Left forelimb (tissue), 1 donor: ENCODE data around the gene FGD5.
"Not testable (repeated sequence)": the region's sequence is repeated elsewhere in the genome, so short reads cannot be mapped to it uniquely, and the experiment has no call there.

Experiments used
- DNase-seq: peaks from one replicate; pipeline ENCODE4 v3.0.0-alpha.2; 2018; ENCODE audit warnings: low spot score

FGD5 gene

DNA sequence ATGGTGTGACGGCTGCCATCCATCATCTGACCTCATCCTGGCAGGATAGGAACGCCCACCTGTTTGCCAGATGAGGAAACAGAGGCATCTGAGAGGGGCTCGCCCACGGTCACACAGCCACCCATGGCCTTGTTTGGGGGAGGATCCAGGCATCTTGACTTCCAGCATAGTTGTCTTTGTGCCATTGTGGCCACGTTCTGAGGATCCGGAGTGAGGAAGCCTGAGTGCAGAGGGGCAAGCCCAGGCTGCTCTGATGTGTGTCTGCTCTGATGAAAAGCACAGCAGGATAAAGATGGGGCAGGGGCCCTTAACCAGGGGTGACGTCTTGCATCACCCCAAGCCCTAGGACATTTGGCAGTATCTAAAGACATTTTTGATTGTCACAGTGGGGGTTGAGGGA, 58.7 kb downstream of the FGD5 start:
- peak; percentile 31 for DNase-seq

DNA sequence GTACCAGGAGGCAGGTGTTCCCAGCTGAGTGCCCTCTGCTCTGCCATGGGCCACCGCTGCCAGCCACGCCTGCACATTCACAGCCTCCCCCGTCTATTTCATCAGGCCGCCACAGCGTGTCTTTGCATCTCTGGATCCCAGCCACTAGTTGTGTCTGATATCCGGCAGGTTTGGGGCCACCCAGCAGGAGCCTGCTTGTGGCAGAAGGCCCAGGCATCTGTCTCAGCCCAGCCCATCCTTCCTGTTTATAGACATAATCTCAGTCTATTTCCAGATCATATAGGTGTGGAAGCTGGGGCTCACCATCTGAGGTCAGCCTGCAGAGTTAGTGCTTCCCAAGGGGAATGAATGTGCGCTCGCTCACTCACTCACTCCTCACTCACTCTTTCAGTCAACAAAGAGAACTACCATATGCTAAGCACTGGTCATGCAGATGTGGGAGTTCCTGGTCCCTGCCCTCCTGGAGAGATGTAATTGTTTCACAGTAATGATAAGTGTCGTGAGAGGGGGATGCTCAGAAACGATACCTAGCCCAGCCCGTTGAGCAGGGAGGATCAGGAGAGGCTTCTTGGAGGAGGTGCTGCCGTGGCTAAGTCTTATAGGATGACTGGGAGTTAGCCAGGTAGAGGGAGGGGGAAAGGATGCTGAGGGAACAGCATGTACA, 60.6 kb downstream of the FGD5 start:
- DNase-seq: peak; percentile 66

DNA sequence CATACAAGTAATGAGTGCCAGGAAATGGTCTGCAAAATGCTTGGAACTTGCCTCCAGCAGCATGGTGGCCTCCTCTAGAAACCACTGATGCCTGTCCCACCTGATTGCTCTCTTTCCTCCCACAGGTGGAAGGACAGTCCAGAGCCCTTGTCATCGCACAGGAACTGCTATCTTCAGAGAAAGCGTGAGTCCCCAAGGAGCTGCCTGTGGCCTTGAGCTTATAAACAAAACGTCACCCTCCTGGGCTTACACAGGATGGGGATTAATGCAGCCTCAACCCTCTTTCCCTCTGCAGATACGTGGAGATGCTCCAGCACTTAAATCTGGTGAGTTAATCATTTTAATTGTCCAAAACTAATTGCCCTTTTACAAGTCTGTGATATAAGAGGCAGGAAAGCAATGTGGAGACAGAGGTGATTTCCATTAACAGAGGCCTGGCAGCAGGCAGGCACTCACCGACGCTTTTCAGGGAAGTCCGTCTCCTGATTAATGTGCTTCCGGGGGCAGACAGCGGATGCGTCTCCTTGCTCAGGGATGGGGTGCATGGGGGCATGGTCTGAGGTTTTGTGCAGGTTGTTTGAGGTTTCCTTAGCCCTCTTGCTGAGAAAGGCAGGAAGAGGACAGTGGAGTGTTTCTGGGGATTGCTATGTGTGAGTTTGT, 61.8 kb downstream of the FGD5 start:
- no peak for DNase-seq

DNA sequence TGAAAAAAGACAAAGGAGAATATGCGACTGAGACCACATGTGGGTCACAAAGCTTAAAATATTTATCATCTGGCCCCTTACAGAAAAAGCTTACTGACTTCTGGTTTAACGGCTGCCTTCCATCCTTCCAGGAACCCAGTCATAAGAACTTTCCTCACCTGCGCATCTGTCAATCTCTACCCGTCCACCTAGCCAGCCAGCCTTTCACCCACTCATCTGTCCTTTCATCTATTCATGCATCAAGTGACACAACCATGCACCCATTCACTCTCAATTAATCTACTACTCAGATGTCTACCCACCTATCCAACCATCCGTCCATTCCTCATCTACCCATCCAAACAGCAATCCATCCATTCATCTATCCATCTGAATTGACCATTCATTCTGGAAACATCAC, 64.5 kb downstream of the FGD5 start:
- no peak for DNase-seq

DNA sequence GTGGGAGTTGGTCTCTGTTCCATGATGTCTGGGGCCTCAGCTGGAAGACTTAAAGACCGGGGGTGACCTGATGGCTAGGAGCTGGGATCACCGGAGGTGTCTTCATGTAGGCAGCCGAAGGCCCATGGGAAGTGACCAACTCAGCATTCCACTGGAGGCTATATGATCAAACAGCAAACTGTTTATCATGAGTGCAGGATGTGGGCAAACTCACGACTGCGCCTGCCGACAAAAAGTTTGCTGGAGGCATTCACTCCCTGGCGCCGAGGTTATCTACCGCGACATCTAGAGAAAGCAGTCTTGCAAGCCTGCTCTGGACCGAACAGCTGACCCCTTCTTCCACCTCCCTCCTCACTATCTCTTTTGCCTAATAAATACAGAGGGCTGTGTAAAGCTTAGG, 65.9 kb downstream of the FGD5 start:
- DNase-seq: peak; percentile 25

DNA sequence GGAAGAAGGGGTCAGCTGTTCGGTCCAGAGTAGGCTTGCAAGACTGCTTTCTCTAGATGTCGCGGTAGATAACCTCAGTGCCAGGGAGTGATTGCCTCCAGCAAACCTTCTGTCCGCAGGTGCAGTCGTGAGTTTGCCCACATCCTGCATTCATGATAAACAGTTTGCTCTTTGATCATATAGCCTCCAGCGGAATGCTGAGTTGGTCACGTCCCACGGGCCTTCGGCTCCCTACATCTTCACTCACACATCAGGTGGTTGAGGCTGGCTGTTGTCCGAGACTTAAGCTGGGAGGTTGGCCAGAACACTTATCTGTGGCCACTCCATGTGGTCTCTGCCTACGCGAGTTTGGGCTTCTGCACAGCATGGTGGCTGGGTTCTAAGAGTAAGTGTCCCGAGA, 66.5 kb downstream of the FGD5 start:
- DNase-seq: no peak

DNA sequence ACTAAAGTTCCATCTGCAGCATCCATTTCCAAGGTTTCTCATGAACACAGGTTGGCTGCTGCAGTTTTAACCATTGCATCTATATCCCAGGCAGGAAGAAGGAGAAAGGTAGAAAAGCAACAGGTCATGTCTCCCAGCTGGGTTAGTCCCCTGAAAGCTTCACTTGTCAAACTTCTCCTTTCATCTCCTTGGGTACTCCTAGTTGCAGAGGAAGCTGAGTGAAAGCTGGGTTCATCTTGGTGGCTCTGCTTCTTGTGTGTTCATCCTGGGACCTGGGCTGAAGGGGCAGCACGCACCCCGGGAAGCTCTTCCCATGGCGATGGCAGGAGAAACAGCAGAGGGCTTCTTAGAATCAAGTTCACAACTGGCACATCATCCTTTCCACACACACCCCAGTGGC, 67.3 kb downstream of the FGD5 start:
- no peak for DNase-seq

DNA sequence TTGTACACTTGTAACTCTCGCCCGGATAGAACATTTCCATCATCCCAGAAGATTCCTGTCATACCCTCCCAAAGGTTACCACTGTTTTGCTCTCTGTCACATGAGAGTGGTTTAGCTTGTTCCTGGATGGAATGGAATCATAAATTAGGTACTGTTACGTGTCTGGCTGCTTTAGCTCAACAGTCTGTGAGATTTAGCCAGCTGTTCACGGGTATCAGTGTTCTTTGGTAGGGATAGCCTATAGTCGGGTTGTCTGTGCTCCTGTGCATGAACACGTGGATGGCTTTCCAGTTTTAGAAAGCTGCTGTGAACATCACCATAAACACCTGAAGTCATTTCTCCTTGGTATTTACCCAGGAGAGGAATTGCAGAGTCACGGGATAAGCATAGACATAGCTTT, 70.4 kb downstream of the FGD5 start:
- DNase-seq: no peak

DNA sequence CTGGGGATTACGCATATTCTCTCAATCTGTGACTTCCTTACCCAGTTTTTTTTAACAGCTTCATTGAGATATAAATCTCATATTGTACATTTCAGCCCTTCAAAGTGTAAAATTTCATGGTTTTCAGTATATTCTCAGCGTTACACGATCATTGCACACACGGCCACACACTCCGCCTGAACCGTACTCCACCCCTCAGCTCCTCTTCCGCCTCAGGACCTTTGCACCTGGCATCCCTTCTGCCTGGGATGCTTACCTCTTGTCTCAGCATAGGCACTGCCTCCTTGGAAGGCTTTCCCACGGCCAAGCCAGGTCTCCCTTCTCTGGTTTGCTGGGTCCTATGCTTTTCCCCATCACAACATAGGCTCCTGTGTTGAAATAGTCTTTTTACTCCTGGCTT, 71.2 kb downstream of the FGD5 start:
- DNase-seq: no peak

DNA sequence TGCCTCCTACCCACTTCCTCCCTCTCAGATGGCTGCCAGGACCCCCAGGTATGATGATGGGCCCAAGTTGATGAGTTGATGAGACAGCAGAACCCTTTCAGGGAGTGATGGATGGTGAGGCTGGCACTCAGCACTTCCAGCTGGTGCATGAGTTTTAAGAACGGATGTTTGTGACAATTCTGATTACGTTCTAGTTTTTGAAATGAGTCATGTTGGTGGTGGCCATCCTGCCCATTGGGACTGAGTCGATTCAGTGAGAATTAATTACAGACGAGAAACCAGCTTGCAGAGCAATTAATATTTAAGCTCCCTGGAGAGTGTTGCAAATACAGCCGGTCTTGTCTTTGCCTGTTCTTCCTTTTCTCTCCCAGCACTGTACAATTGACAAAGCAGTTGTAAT, 71.7 kb downstream of the FGD5 start:
- DNase-seq: no peak

DNA sequence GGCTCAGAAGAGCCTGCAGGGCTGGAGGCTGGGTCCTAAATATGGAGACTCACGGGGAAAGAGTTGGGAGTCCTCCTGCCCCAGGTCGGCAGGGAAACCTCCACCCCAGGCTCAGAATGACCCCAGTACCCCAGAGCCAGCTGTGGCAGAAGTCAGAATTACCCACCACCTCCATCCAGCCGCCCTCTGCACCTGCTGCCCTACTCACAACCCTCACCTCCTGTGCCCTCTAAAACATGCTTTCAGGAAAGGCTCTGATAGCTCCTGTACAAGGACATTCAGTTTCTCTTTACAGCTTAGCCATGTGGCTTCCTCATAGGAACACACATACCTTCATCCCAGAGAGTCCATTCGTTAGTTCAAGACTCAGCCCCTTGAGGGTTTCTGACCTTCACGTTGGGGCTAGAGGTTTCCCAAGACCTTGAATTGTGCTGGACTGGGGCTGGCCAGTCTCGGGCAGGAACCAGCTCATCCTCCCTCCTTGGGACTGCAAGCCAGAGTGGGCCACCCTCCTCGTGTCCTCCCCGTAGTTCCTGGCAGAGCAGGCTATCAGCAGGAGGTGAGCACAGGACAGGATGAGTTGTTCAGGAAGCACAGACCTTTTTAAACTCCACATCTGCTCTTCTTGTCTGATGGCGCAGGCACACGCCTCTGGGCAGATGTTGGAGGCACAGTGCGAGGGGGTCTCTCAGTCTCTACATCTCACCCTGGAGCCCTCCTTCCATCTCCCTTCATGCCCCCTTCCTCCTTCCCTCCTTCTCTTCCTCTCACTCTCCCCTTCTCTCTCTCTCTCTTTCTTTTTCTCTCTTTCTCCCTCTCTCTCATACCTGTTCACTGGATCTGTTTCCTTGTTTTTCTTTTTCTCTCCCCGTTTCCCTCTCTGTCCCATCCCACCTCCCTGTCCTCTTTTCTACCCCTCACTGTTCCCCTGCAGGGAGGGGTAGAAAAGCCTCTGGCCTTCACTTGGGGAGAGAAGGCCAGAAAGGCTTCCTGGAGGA, 72.7 kb downstream of the FGD5 start:
- DNase-seq: no peak

DNA sequence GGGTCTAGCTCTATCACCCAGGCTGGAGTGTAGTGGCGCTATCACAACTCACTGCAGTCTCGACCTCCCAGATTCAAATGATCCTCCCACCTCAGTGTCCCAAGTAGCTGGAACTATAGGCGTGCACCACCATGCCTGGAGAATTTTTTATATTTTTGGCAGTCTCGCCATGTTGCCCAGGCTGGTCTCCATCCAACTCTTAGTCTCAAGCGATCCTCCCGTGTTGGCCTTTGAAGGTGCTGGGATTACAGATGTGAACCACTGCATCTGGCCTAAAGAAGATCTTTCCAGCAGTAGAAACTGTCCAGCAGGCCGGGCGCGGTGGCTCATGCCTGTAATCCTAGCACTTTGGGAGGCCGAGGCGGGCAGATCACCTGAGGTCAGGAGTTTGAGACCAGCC, 73.5 kb downstream of the FGD5 start:
- no peak for DNase-seq

DNA sequence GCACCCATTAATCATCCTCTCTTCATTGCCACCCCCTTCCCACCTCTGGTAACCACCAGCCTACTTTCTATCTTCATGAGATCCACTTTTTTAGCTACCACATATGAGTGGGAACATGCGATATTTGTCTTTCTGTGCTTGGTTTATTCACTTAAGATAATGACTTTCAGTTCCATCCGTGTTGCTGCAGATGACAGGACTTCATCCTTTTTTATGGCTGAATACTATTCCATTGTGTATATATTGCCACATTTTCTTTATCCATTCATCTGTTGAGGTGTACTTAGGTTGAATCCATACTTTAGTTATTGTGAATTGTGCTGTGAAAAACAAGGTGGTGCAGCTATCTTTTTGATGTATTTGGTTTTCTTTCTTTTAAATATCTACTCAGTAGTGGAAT, 75.3 kb downstream of the FGD5 start:
- DNase-seq: no peak

DNA sequence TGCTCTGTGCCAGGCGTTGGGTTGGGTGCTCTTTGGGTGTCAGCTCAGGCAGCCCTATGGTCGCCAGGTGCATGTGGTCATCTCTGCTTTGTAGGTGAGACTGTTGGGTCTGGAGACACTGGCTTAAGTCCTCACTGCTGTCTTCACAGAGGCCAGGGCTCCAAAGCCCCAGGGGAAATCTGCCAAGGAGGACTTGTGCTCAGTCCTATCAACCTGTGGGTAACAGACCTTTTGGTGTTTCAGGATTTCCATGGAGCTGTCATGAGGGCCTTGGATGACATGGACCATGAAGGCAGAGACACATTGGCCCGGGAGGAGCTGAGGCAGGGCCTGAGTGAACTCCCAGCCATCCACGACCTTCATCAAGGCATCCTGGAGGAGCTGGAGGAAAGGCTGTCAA, 78.5 kb downstream of the FGD5 start:
- no peak for DNase-seq

DNA sequence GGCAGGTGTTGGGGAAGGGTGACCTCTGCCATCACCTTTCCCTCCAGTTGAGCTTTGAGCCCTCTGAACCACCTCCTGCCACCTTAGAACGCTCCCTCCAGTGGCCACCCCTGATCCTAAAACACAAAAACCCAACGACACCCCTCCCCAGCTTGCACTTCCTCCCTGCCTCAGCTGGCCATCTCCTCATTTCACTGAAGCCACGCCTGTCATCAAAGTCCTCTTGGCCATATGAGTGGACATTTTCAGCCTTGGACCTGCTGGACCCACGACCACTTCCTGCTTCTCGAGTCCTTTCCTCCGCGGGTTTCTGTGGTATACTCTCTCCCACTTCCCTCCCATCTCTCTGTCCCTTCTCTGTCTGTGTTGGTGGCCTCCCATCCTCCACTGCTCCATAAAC, 80.2 kb downstream of the FGD5 start:
- no peak for DNase-seq

DNA sequence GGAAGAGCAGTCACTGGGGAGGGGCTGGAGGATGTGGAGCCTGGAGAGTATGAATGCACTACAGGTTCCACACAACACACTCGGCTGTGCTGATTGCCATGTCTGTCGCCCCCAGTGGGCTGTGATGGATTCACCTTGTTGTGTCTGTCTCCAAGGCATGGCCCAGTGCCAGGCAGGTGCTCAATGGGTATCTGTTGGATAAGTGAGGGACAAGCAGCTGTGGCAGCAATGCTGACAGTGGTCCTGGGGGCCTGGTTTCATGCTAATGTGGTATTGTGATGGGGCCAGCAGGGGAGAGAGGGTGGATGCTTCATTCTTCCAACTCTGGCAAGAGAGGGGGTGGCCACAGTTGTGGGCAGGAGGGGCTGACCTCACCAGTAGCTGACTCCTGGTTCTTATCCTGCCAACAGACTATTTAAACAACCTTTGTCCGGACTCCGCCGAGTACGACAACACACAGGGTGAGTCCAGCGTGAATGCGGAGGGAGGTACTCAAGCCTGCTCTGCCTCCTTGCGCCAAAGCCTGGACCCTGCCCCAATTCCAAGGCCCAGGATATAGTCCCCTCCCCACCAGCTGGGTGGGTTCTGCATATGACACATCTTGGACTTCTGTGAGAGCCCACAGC, 81.3 kb downstream of the FGD5 start:
- peak; percentile 30 for DNase-seq

DNA sequence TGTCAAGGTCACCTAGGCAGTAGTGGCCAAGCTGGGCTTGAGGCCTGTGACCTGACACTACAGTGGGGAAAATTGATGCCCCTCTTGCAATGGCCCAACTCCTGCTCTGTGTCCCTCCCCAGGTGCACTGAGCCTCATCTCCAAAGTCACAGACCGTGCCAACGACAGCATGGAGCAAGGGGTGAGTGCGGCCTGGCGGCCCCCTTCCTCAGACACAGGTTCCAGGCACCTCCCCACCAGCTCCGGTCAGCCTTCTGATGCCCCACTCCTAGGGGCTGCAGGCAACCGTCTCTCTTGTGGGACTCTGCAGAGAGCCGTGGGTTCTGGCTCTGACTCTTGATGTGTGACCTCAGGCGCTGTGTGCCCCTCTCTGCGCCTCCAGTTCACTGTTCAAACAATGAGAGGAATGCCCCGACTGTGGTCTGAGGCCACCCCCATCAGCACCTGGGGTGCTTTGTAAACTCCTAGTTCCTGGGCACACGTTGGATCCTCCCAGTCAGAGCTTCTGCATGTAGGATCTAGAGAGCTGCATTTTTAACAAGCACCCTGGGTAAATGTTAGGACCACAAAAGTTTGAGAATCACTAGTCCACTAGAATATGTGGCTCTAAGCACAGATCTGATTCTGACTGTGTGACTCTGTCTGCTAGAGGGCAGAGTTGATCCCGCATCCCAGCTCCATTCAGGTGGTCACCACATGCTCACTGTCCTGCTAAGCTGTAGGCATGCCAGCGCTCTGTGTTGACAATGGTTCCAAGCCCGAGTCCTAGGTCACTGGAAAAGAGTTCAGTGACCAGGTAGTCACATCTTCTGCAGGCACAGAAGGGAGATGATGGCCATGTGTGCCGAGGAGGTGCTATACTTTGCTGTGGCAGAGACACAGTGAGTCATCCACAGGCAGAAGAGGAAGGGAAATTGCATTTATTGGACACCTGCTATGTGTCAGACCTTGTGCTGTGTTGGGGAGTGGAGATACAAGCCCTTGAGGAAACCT, 82.4 kb downstream of the FGD5 start:
- peak; percentile 31 for DNase-seq

DNA sequence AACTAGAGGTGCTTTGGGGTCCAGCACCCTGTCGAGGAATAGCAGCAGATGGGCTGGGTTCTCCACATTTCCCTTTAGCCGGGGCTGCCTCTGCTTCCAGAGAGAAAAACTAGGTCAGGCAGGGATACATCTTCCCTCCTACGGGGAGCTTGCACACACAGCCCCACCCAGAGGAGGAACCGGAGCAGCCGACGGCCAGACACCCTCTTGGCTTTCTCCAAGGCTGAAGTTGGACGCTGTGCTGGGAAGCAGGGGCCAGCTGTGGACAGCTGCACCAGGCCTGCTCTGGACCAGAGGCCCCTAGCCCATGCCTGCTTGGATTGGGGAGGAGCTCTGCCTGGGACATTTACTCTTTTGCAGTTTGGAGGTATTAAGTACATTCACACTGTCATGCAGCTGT, 84.0 kb downstream of the FGD5 start:
- peak; percentile 84 for DNase-seq

DNA sequence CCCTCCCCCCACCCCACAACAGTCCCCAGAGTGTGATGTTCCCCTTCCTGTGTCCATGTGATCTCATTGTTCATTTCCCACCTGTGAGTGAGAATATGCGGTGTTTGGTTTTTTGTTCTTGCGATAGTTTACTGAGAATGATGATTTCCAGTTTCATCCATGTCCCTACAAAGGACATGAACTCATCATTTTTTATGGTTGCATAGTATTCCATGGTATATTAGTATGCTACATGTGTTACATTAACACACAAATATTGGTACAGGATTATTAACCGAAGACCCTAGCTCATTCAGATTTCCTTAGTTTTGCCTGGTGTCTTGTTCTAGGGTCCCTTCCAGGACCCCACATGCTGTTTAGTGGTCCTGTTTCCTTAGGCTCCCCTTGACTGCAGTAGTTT, 84.7 kb downstream of the FGD5 start:
- not testable (repeated sequence) for DNase-seq

DNA sequence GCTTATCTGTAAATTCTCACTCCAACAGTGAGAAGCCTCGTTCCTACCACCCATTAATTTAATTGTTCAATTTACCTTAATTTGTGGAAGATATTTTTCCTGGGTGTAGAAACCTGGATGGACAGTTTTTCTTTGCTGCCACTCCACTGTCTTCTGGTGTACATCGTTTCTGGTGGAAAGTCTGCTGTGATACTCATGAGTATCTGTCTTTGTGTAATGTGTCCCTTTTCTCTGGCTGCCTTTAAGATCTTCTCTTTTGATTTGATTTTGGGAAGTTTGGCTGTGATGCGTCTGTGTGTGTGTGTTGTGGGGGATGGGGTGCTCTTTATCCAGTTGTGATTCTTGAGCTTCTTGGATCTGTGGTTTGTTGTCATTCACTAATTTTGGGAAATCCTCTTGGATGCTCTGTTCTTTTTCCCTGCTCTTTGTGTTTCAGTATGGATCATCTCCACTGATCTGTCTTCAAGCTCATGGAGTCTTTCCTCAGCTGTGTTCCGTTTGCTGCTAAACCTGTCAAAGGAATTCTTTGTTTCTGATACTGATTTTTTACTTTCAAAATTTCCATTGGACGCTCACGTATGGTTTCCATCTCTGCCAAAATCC, 86.4 kb downstream of the FGD5 start:
- DNase-seq: no peak
